DMS 273 (cell line): ENCODE data around the gene UVRAG.
"Not testable (repeated sequence)": the region's sequence is repeated elsewhere in the genome, so short reads cannot be mapped to it uniquely, and the experiment has no call there.

Experiments used
- DNase-seq: peaks from one replicate; lab custom pipeline; 2025; ENCODE audit not compliant: unreplicated experiment; lab: John Stamatoyannopoulos, UW

Gene UVRAG

GRCh38 chr11:75946531-75947530 is 131.8 kb downstream of the UVRAG start:
- peak; percentile 58 for DNase-seq

GRCh38 chr11:75949023-75949672 is 134.1 kb downstream of the UVRAG start:
- DNase-seq: peak; percentile 67

- no peak for DNase-seq
Measured at GRCh38 chr11:75950141-75950540, 135.1 kb downstream of the UVRAG start.

- DNase-seq: no peak
Measured at GRCh38 chr11:75954039-75954438, 139.0 kb downstream of the UVRAG start.

GRCh38 chr11:75955443-75955842 is 140.4 kb downstream of the UVRAG start:
- DNase-seq: peak; percentile 6

GRCh38 chr11:75959540-75959939 is 144.5 kb downstream of the UVRAG start:
- DNase-seq: no peak

GRCh38 chr11:75964071-75964470 is 149.1 kb downstream of the UVRAG start:
- no peak for DNase-seq

- no peak for DNase-seq
Measured at GRCh38 chr11:75966537-75967287, 151.7 kb downstream of the UVRAG start.

GRCh38 chr11:75968021-75968625 is 153.1 kb downstream of the UVRAG start:
- no peak for DNase-seq

- no peak for DNase-seq
Measured at GRCh38 chr11:75969626-75970308, 154.8 kb downstream of the UVRAG start.

- not testable (repeated sequence) for DNase-seq
Measured at GRCh38 chr11:75973710-75974109, 158.7 kb downstream of the UVRAG start.

GRCh38 chr11:75979075-75979474 is 164.1 kb downstream of the UVRAG start:
- DNase-seq: not testable (repeated sequence)

GRCh38 chr11:75979479-75980027 is 164.5 kb downstream of the UVRAG start:
- DNase-seq: not testable (repeated sequence)

- no peak for DNase-seq
Measured at GRCh38 chr11:75980031-75980430, 165.0 kb downstream of the UVRAG start.

GRCh38 chr11:75981546-75981945 is 166.5 kb downstream of the UVRAG start:
- no peak for DNase-seq

- DNase-seq: peak; percentile 31
Measured at GRCh38 chr11:75982309-75982708, 167.3 kb downstream of the UVRAG start.

GRCh38 chr11:75986966-75987365 is 172.0 kb downstream of the UVRAG start:
- peak; percentile 36 for DNase-seq

- DNase-seq: no peak
Measured at GRCh38 chr11:75993126-75993525, 178.1 kb downstream of the UVRAG start.

- DNase-seq: no peak
Measured at GRCh38 chr11:75994616-75995015, 179.6 kb downstream of the UVRAG start.
